Sigmoid colon (tissue), 4 donors: ENCODE data around the gene MYH7B.

Experiments
- CTCF ChIP-seq, 4 experiments: fragments of 450-650 bp in 3 of 4; fragments of 200-600 bp in 1 of 4; IDR thresholded peaks; one replicate each; pipeline ENCODE4 v1.5.1; 2016 to 2019; ENCODE audit warnings: antibody characterized with exemption in 4 of 4, mild to moderate bottlenecking in 3 of 4, moderate library complexity in 2 of 4
- POLR2AphosphoS5 ChIP-seq, 4 donors: sonication (generic); formaldehyde crosslinking; IDR thresholded peaks; one replicate each; pipeline ENCODE4 v1.6.1; 2017; ENCODE audit warnings: antibody characterized with exemption in 4 of 4

GRCh38 chr20:35003211-35004031 is 47.8 kb downstream of the MYH7B start:
- TF ChIP-seq CTCF (IDR thresholded peaks at IDR 0.05) (no peak), POLR2AphosphoS5 (IDR thresholded peaks at IDR 0.05) (no peak)
